Activated CD8-positive, alpha-beta memory T cell treated with anti-CD3 and anti-CD28 coated beads, Interleukin-2, amount 50 U/mL, for 1 hour (primary cell): ENCODE results near the gene LRRTM3.

Experiments used
- DNase-seq: peaks from one replicate; pipeline ENCODE4 v3.0.0-alpha.2; 2020; ENCODE audit errors: extremely low read depth

The LRRTM3 gene

GRCh38 chr10:67017218-67017617, 91.4 kb downstream of the LRRTM3 start:
- DNase-seq = no peak

GRCh38 chr10:67022099-67022498, 96.3 kb downstream of the LRRTM3 start:
- no peak for DNase-seq

GRCh38 chr10:67033878-67034277, 108.0 kb downstream of the LRRTM3 start:
- DNase-seq = no peak

- DNase-seq = no peak
Observed at GRCh38 chr10:67036808-67037207, 111.0 kb downstream of the LRRTM3 start.

GRCh38 chr10:67043041-67043440, 117.2 kb downstream of the LRRTM3 start:
- DNase-seq = no peak

GRCh38 chr10:67045404-67045803, 119.6 kb downstream of the LRRTM3 start:
- no peak for DNase-seq

GRCh38 chr10:67046507-67046906, 120.7 kb downstream of the LRRTM3 start:
- DNase-seq = no peak

- DNase-seq = no peak
Observed at GRCh38 chr10:67049988-67050387, 124.2 kb downstream of the LRRTM3 start.

GRCh38 chr10:67050415-67050814, 124.6 kb downstream of the LRRTM3 start:
- no peak for DNase-seq

- no peak for DNase-seq
Observed at GRCh38 chr10:67072654-67073053, 146.8 kb downstream of the LRRTM3 start.

GRCh38 chr10:67075491-67075971, 149.7 kb downstream of the LRRTM3 start:
- DNase-seq = no peak

- no peak for DNase-seq
Observed at GRCh38 chr10:67076144-67076543, 150.3 kb downstream of the LRRTM3 start.

- DNase-seq = no peak
Observed at GRCh38 chr10:67077376-67077775, 151.5 kb downstream of the LRRTM3 start.

- no peak for DNase-seq
Observed at GRCh38 chr10:67079126-67079525, 153.3 kb downstream of the LRRTM3 start.

- DNase-seq = no peak
Observed at GRCh38 chr10:67086327-67087134, 160.7 kb downstream of the LRRTM3 start.

- DNase-seq = no peak
Observed at GRCh38 chr10:67087135-67087425, 161.2 kb downstream of the LRRTM3 start.

- no peak for DNase-seq
Observed at GRCh38 chr10:67088036-67088435, 162.2 kb downstream of the LRRTM3 start.

- DNase-seq = no peak
Observed at GRCh38 chr10:67095531-67095930, 169.7 kb downstream of the LRRTM3 start.

GRCh38 chr10:67098461-67098860, 172.6 kb downstream of the LRRTM3 start:
- DNase-seq = no peak

- no peak for DNase-seq
Observed at GRCh38 chr10:67100951-67101350, 175.1 kb downstream of the LRRTM3 start.

GRCh38 chr10:67107670-67108069, 181.8 kb downstream of the LRRTM3 start:
- no peak for DNase-seq

- DNase-seq = no peak
Observed at GRCh38 chr10:67110286-67110685, 184.4 kb downstream of the LRRTM3 start.

- no peak for DNase-seq
Observed at GRCh38 chr10:67112765-67113164, 186.9 kb downstream of the LRRTM3 start.

- no peak for DNase-seq
Observed at GRCh38 chr10:67114945-67115344, 189.1 kb downstream of the LRRTM3 start.
